GM23248 (cell line): ENCODE measurements around the gene MAPT.

ENCODE experiments used
- EZH2 ChIP-seq: fragments of 200-600 bp; sonication (generic); IDR thresholded peaks from 2 replicates; pipeline ENCODE4 v1.6.1; 2018; ENCODE audit warnings: antibody characterized with exemption, mild to moderate bottlenecking; ENCODE audit not compliant: insufficient read depth, poor library complexity, severe bottlenecking
- EZH2phosphoT487 ChIP-seq: fragments of 200-600 bp; sonication (generic); IDR thresholded peaks from 2 replicates; pipeline ENCODE4 v1.6.1; 2018; ENCODE audit warnings: antibody characterized with exemption, moderate library complexity, mild to moderate bottlenecking, low read depth; ENCODE audit not compliant: insufficient read depth

- TF ChIP-seq EZH2phosphoT487 (no peak), EZH2 (no peak)
Observed at GRCh38 chr17:45946841-45947256, 52.5 kb downstream of the MAPT start.
